ENCODE results near the gene SMYD3.
"Not testable (repeated sequence)": the region's sequence is repeated elsewhere in the genome, so short reads cannot be mapped to it uniquely, and the experiment has no call there.

The SMYD3 gene

GRCh38 chr1:245751726-245752470 lies 755.2 kb downstream of the SMYD3 start:
- peak; percentile 96 for DNase-seq

- DNase-seq: peak; percentile 94
Observed at GRCh38 chr1:245751116-245751515, 756.0 kb downstream of the SMYD3 start.

- DNase-seq: peak; percentile 25
Observed at GRCh38 chr1:245750261-245750660, 756.8 kb downstream of the SMYD3 start.

- no peak for DNase-seq
Observed at GRCh38 chr1:245749053-245749452, 758.0 kb downstream of the SMYD3 start.

GRCh38 chr1:245748646-245749045 lies 758.4 kb downstream of the SMYD3 start:
- peak; percentile 69 for DNase-seq

- peak; percentile 58 for DNase-seq
Observed at GRCh38 chr1:245748240-245748639, 758.8 kb downstream of the SMYD3 start.

GRCh38 chr1:245742896-245743295 lies 764.2 kb downstream of the SMYD3 start:
- peak; percentile 97 for DNase-seq

GRCh38 chr1:245740336-245740735 lies 766.7 kb downstream of the SMYD3 start:
- not testable (repeated sequence) for DNase-seq

GRCh38 chr1:245730801-245731200 lies 776.3 kb downstream of the SMYD3 start:
- DNase-seq: peak; percentile 65

- DNase-seq: not testable (repeated sequence)
Observed at GRCh38 chr1:245728035-245728434, 779.0 kb downstream of the SMYD3 start.

- DNase-seq: no peak
Observed at GRCh38 chr1:245721488-245721887, 785.6 kb downstream of the SMYD3 start.

GRCh38 chr1:245718951-245719350 lies 788.1 kb downstream of the SMYD3 start:
- DNase-seq: no peak

GRCh38 chr1:245718123-245718522 lies 789.0 kb downstream of the SMYD3 start:
- DNase-seq: no peak

- DNase-seq: no peak
Observed at GRCh38 chr1:245717611-245718010, 789.5 kb downstream of the SMYD3 start.

- DNase-seq: peak; percentile 10
Observed at GRCh38 chr1:245716561-245716960, 790.5 kb downstream of the SMYD3 start.

GRCh38 chr1:245715970-245716369 lies 791.1 kb downstream of the SMYD3 start:
- DNase-seq: peak; percentile 87

GRCh38 chr1:245715291-245715701 lies 791.8 kb downstream of the SMYD3 start:
- DNase-seq: peak; percentile 48

- DNase-seq: not testable (repeated sequence)
Observed at GRCh38 chr1:245714027-245714426, 793.1 kb downstream of the SMYD3 start.

- DNase-seq: no peak
Observed at GRCh38 chr1:245710961-245711903, 795.8 kb downstream of the SMYD3 start.

- no peak for DNase-seq
Observed at GRCh38 chr1:245707941-245708340, 799.1 kb downstream of the SMYD3 start.

- peak; percentile 53 for DNase-seq
Observed at GRCh38 chr1:245704765-245705164, 802.3 kb downstream of the SMYD3 start.

GRCh38 chr1:245704341-245704740 lies 802.7 kb downstream of the SMYD3 start:
- DNase-seq: no peak

- DNase-seq: no peak
Observed at GRCh38 chr1:245702346-245702745, 804.7 kb downstream of the SMYD3 start.

GRCh38 chr1:245701631-245702030 lies 805.4 kb downstream of the SMYD3 start:
- DNase-seq: no peak

All from fibroblast of skin of abdomen (primary cell).